Measurements from ENCODE around the gene PRKCB. TPM values are rescaled to one million over a fixed set of nuclear protein-coding genes. Genes with fewer than 3 reads are reported as not detected.

Gene PRKCB
- total RNA-seq, 1 donor from 2014 or later, result not detected

DNA sequence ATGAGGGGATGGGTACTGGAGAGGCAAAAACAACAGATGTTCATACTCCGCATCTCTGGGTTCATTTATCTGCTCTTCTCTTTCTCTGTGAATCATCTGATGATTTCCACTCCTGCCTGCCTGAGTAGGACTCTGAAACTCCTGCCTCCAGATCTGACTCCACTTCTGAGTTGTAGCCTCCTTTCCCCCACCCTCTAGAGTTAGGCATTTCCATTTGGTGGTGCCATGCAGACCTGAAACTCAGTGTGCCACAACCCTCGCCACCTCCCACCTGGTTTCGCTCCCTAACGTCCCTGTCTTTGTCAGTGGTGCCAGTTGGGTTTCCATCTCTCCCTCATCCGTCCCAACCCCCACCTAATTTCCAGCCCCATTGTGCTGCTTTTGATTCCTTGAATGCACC, 126.2 kb downstream of the PRKCB start:
- Mint-ChIP-seq H3K9me3 (ENCODE audit: unreplicated experiment) (peaks cover 3% of the 10 kb centered on the region), H3K27ac (ENCODE audit: unreplicated experiment) (no peak overlapping the region), H3K27me3 (ENCODE audit: unreplicated experiment) (no peaks in the 10 kb centered on the region)

DNA sequence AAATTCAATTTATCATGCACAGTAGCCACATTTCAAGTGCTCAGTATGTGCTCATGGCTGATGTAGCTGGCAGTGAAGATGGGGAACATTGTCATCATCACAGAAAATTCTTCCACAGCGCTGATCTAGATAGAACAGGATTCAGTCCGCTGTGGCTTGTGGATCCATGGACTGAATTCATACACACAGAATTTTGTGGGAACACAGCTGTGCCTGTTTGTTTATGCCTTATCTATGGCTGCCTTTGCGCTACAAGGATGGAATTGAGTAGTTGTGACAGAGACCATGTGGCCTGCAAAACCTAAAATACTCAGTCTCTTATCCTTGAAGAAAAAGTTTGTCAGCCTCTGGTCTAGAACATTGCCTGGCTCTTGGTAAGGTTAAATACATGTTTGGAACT, 128.4 kb downstream of the PRKCB start:
- H3K9me3 Mint-ChIP-seq (ENCODE audit: unreplicated experiment), result peaks cover 3% of the 10 kb centered on the region
- no peak overlapping the region for H3K4me3 Mint-ChIP-seq (ENCODE audit: unreplicated experiment)
- TF ChIP-seq, protein P1, sequence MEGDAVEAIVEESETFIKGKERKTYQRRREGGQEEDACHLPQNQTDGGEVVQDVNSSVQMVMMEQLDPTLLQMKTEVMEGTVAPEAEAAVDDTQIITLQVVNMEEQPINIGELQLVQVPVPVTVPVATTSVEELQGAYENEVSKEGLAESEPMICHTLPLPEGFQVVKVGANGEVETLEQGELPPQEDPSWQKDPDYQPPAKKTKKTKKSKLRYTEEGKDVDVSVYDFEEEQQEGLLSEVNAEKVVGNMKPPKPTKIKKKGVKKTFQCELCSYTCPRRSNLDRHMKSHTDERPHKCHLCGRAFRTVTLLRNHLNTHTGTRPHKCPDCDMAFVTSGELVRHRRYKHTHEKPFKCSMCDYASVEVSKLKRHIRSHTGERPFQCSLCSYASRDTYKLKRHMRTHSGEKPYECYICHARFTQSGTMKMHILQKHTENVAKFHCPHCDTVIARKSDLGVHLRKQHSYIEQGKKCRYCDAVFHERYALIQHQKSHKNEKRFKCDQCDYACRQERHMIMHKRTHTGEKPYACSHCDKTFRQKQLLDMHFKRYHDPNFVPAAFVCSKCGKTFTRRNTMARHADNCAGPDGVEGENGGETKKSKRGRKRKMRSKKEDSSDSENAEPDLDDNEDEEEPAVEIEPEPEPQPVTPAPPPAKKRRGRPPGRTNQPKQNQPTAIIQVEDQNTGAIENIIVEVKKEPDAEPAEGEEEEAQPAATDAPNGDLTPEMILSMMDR (IDR thresholded peaks at IDR 0.05), result no peak
- no peaks in the 10 kb centered on the region for H3K27me3 Mint-ChIP-seq (ENCODE audit: unreplicated experiment)
- no peaks in the 10 kb centered on the region for H3K36me3 Mint-ChIP-seq (ENCODE audit: unreplicated experiment)
- no peak overlapping the region for H3K27ac Mint-ChIP-seq (ENCODE audit: unreplicated experiment)
- H3K4me1 Mint-ChIP-seq (ENCODE audit: unreplicated experiment), result no peaks in the 10 kb centered on the region
- DNase-seq (ENCODE audit: extremely low spot score, unreplicated experiment), result no peak

More for the DNA sequence above, 126.2 kb downstream of the PRKCB start:
- Mint-ChIP-seq H3K4me3 (ENCODE audit: unreplicated experiment) (no peak overlapping the region), H3K36me3 (ENCODE audit: unreplicated experiment) (no peaks in the 10 kb centered on the region), H3K4me1 (ENCODE audit: unreplicated experiment) (no peaks in the 10 kb centered on the region)
- DNase-seq (ENCODE audit: extremely low spot score, unreplicated experiment), result peak; percentile 44
- TF ChIP-seq, protein P1 (IDR thresholded peaks at IDR 0.05), result no peak

DNA sequence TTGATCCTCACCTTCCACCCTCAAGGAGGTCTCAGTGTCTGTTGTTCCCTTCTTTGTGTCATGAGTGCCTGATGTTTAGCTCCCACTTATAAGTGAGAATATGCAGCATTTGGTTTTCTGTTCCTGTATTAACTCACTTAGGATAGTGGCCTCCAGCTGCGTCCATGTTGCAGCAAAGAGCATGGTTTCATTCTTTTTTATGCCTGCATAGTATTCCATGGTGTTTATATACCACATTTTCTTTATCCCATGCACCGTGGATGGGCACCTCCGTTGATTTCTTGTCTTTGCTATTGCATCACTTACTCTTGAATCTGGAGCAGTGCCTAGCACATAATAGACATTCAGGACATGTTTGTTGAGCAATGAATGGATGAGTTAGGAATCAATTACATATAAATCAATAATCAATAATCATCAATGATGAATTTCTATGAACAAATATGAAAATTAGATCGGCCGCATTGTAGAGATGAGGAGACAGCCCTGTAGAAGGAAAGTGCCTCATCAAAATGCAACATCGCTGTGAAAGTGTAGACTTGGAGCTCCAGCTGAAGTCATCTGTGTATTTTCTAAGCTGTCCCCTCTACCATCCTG, 129.5 kb downstream of the PRKCB start:
- H3K9me3 Mint-ChIP-seq (ENCODE audit: unreplicated experiment), result peaks cover 3% of the 10 kb centered on the region
- H3K4me3 Mint-ChIP-seq (ENCODE audit: unreplicated experiment), result no peak overlapping the region
- H3K36me3 Mint-ChIP-seq (ENCODE audit: unreplicated experiment), result no peaks in the 10 kb centered on the region
- H3K27me3 Mint-ChIP-seq (ENCODE audit: unreplicated experiment), result no peaks in the 10 kb centered on the region
- H3K27ac Mint-ChIP-seq (ENCODE audit: unreplicated experiment), result no peak overlapping the region
- H3K4me1 Mint-ChIP-seq (ENCODE audit: unreplicated experiment), result no peaks in the 10 kb centered on the region
- TF ChIP-seq, protein P1 (IDR thresholded peaks at IDR 0.05), result no peak
- no peak for DNase-seq (ENCODE audit: extremely low spot score, unreplicated experiment)

GRCh38 chr16:23966597-23967394, 131.0 kb downstream of the PRKCB start:
- DNase-seq (ENCODE audit: extremely low spot score, unreplicated experiment), result no peak
- Mint-ChIP-seq H3K4me3 (ENCODE audit: unreplicated experiment) (no peak overlapping the region), H3K9me3 (ENCODE audit: unreplicated experiment) (peaks cover 3% of the 10 kb centered on the region), H3K27ac (ENCODE audit: unreplicated experiment) (no peak overlapping the region), H3K4me1 (ENCODE audit: unreplicated experiment) (no peaks in the 10 kb centered on the region), H3K36me3 (ENCODE audit: unreplicated experiment) (no peaks in the 10 kb centered on the region), H3K27me3 (ENCODE audit: unreplicated experiment) (no peaks in the 10 kb centered on the region)
- TF ChIP-seq, protein P1 (IDR thresholded peaks at IDR 0.05), result no peak

DNA sequence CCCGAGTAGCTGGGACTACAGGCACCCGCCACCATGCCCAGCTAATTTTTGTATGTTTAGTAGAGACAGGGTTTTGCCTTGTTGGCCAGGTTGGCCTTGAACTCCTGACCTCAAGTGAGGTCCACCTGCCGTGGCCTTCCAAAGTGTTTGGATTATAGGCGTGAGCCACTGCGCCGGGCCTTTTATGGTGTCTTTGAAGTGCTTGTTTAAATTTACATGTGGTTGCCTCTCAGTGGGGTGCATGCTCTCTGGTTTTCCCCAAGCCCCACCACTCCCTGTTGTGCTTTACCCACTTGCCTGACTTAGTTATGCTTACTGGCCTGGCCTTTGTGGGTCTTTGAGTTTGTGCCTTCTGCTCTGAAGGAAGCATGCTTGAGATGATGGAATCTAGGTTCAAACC, 132.0 kb downstream of the PRKCB start:
- Mint-ChIP-seq H3K4me1 (ENCODE audit: unreplicated experiment) (no peaks in the 10 kb centered on the region), H3K27me3 (ENCODE audit: unreplicated experiment) (no peaks in the 10 kb centered on the region), H3K36me3 (ENCODE audit: unreplicated experiment) (no peaks in the 10 kb centered on the region), H3K27ac (ENCODE audit: unreplicated experiment) (no peak overlapping the region), H3K4me3 (ENCODE audit: unreplicated experiment) (no peak overlapping the region), H3K9me3 (ENCODE audit: unreplicated experiment) (peaks cover 3% of the 10 kb centered on the region)
- DNase-seq (ENCODE audit: extremely low spot score, unreplicated experiment), result no peak
- TF ChIP-seq, protein P1 (IDR thresholded peaks at IDR 0.05), result no peak
